Activated T-cell treated with anti-CD3 and anti-CD28 coated beads, Interleukin-2, amount 50 U/mL, for 1 hour (primary cell): ENCODE data around the gene PRR23B.

Source experiments
- DNase-seq: peaks from one replicate; pipeline ENCODE4 v3.0.0-alpha.2; 2020

PRR23B gene

DNA sequence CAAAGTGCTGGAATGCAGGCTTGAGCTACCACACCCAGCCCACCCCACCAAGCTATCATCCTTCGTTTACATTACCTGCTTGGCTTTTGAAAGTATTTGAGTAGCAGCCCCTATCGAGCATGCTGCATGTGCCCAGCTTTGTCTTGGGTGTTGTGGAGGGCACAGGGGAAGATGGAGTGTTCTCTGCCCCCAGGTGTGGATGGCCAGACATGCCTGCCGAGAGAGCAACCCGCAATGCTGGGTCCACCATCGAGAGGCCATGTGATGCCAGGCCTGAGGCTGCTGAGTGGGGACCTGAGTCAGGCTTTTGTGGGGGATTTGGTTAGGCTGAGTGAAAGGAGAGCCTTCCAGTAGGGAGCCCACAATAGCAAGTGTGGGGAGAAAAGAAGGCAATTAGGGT, 47.8 kb downstream of the PRR23B start:
- DNase-seq = no peak

DNA sequence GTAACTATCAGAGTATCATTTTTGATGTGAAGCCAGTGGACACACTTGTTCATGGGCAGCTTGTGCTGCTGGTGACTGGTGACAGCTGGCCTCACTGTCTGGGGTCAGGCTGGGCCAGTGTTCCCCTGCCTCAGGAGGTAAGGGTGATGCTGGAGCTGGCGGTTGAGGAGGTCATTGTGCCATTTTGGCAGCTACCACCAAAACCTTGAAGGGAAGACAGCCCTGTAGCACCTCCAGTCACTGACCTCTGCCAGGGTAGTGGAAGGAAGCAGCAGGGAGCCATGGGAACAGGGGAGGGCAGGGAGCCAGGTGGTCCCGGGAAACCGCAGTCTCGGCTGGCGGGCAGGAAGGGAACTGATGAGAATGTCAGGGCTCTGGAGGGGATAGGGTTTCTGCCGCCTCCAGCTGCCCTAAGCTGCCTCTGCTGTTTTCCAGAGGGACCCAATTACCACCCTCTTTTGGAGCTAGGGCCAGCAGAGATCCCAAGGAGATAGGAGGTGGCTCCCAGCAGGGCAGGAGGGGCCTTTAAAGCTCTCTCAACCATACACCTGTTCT, 48.9 kb downstream of the PRR23B start:
- no peak for DNase-seq
